ENCODE measurements around the gene HSD11B1L. TPM values are rescaled to one million over a fixed set of nuclear protein-coding genes. Genes with fewer than 3 reads are reported as not detected.

The HSD11B1L gene
- total and polyA plus RNA-seq, 7 donors, result 4.2 to 37.1 (median 19.9) TPM

DNA sequence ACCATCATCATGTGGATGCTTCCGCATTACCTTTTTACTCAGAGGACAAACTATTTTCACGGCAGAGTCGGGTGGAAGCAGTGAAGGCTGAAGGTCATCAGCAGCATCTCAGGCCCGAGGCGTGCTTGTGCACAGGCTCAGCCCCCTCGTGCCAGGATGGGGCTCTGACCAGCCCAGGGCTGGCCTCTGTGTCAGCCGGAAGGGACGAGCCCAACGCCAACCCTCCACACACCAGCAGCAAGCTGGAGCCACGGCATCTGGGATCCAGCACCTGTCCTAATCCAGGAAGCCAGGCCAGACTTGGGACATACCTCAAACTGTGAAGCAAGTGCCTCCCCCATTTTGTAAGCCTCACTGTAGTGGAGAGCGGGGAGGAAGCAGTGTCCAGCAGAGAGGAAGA is 11.6 kb upstream of the HSD11B1L start:
- Histone ChIP-seq H3K9me3 (no peaks in the 10 kb centered on the region), H3K27ac (no peak overlapping the region), H3K36me3 (peaks cover 32 to 65% (median 49%) of the 10 kb centered on the region in 4 donors), H3K27me3 (no peaks in the 10 kb centered on the region), H3K4me1 (no peaks in the 10 kb centered on the region), H3K4me3 (no peak overlapping the region)
- intact Hi-C loops (cut with DNase I), result no loop called here
- no peak for DNase-seq
- 84 to 92% methylated on average over 11 of the region's 11 CpGs for WGBS, 2 donors
- TF ChIP-seq EP300 (IDR thresholded peaks at IDR 0.05), result no peak
- TF ChIP-seq, protein P1, sequence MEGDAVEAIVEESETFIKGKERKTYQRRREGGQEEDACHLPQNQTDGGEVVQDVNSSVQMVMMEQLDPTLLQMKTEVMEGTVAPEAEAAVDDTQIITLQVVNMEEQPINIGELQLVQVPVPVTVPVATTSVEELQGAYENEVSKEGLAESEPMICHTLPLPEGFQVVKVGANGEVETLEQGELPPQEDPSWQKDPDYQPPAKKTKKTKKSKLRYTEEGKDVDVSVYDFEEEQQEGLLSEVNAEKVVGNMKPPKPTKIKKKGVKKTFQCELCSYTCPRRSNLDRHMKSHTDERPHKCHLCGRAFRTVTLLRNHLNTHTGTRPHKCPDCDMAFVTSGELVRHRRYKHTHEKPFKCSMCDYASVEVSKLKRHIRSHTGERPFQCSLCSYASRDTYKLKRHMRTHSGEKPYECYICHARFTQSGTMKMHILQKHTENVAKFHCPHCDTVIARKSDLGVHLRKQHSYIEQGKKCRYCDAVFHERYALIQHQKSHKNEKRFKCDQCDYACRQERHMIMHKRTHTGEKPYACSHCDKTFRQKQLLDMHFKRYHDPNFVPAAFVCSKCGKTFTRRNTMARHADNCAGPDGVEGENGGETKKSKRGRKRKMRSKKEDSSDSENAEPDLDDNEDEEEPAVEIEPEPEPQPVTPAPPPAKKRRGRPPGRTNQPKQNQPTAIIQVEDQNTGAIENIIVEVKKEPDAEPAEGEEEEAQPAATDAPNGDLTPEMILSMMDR (IDR thresholded peaks at IDR 0.05), result no peak
- no peak for TF ChIP-seq POLR2A (IDR thresholded peaks at IDR 0.05)
- TF ChIP-seq POLR2AphosphoS5 (IDR thresholded peaks at IDR 0.05), result no peak

DNA sequence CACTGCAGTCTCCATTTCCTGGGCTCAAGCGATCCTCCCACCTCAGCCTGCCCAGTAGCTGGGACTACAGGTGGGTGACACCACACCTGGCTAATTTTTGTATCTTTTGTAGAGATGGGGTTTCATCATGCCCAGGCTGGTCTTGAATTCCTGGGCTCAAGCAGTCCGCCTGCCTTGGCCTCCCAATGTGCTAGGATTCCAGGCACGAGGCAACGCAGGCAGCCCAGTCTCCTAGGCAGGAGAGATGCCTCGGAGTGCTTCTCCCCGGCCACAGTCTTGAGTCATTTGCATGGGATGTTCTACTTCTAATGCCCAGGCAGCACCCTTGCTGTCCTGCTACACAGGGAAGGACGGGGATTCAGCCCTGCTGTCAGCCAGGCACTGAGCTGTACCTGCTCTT is 9.2 kb upstream of the HSD11B1L start:
- Histone ChIP-seq H3K36me3 (peaks cover 16 to 41% (median 26%) of the 10 kb centered on the region in 4 donors), H3K4me3 (no peak overlapping the region), H3K27me3 (no peaks in the 10 kb centered on the region), H3K4me1 (no peaks in the 10 kb centered on the region), H3K27ac (no peak overlapping the region), H3K9me3 (no peaks in the 10 kb centered on the region)
- no peak for DNase-seq
- intact Hi-C loops (cut with DNase I), result no loop called here
- WGBS, 2 donors, result 93 to 94% methylated on average over 7 of the region's 7 CpGs
- TF ChIP-seq POLR2A (IDR thresholded peaks at IDR 0.05), result no peak
- TF ChIP-seq, protein P1 (IDR thresholded peaks at IDR 0.05), result no peak
- no peak for TF ChIP-seq EP300 (IDR thresholded peaks at IDR 0.05)
- no peak for TF ChIP-seq POLR2AphosphoS5 (IDR thresholded peaks at IDR 0.05)

DNA sequence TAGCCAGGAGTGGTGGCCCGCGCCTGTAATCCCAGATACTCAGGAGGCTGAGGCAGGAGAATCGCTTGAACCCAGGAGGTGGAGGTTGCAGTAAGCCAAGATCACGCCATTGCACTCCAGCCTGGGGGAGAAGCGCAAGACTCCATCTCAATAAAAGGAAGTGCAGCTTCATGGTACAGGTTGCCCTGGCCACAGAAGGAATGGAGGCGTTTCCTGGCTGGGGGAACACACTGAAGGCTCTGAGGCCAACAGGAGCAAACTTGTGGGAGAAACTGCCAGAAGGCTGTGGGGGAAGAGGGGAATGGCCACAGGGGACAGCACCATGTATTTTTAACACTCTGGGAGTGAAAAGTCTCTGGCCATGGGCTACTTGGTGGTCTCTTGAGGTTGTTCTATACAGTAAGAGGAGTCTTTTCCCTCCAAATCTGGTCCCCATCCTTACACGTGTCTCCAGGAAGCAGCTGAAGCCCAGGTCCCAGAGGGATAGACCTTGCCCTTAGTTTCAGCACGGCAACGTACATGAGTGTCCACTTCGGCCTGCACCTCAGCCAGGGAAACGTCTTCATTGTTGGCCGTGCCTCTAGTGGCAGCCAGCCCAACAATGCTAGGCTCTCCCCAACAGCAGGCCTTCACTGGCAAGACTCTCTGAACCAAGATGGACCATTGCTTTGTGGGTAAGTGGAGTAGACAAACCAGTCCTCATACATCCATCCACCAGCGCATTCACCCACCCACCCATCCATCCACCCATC is 7.9 kb upstream of the HSD11B1L start:
- TF ChIP-seq POLR2AphosphoS5 (IDR thresholded peaks at IDR 0.05), result no peak
- TF ChIP-seq POLR2A (IDR thresholded peaks at IDR 0.05), result no peak
- TF ChIP-seq, protein P1 (IDR thresholded peaks at IDR 0.05), result no peak
- no peak for TF ChIP-seq EP300 (IDR thresholded peaks at IDR 0.05)
- H3K27me3 ChIP-seq, result no peaks in the 10 kb centered on the region
- H3K4me3 ChIP-seq, result no peak overlapping the region
- intact Hi-C loops (cut with DNase I), result no loop called here
- no peak for DNase-seq
- no peaks in the 10 kb centered on the region for H3K4me1 ChIP-seq
- WGBS, 2 donors, result 92 to 95% methylated on average over 13 of the region's 13 CpGs
- no peaks in the 10 kb centered on the region for H3K9me3 ChIP-seq
- peaks cover 10 to 33% (median 14%) of the 10 kb centered on the region in 4 donors for H3K36me3 ChIP-seq
- H3K27ac ChIP-seq, result no peak overlapping the region

DNA sequence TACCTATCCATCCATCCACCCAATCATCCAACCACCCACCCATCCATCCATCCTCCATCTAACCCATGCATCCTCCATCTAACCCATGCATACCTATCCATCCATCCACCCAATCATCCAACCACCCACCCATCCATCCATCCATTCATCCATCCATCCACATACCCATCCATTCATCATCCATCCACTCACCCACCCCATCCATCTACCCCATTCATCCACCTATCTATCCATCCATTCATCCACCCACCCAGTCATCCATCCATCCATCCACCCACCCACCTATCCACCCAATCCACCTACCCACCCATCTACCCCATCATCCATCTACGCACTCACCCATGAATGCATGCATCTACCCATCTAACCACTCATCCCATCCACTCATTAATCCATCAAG is 7.1 kb upstream of the HSD11B1L start:
- Histone ChIP-seq H3K4me3 (no peak overlapping the region), H3K9me3 (no peaks in the 10 kb centered on the region), H3K4me1 (peaks cover 0 to under 1% (median under 1%) of the 10 kb centered on the region in 4 donors), H3K27me3 (no peaks in the 10 kb centered on the region), H3K27ac (no peak overlapping the region), H3K36me3 (peaks cover 9 to 30% (median 12%) of the 10 kb centered on the region in 4 donors)
- TF ChIP-seq EP300 (IDR thresholded peaks at IDR 0.05) (no peak), POLR2A (IDR thresholded peaks at IDR 0.05) (no peak), POLR2AphosphoS5 (IDR thresholded peaks at IDR 0.05) (no peak)
- TF ChIP-seq, protein P1 (IDR thresholded peaks at IDR 0.05), result no peak
- 95 to 98% methylated on average over 1 of the region's 1 CpG for WGBS, 2 donors
- intact Hi-C loops (cut with DNase I), result no loop called here
- no peak for DNase-seq

Data from sigmoid colon (tissue), 7 donors.